Karpas-422 (cell line): ENCODE results near the gene DPM2. TPM values are rescaled to one million over a fixed set of nuclear protein-coding genes. Genes with fewer than 3 reads are reported as not detected.
A peak's percentile ranks its signal among the peaks of the same experiment; 100 is the strongest.

ENCODE experiments used
- DNase-seq: peaks from one replicate; pipeline ENCODE4 v3.0.0-alpha.2; 2015
- H2AFZ ChIP-seq: fragments of 200-600 bp; sonication (generic); 2 replicates; pipeline ENCODE4 v1.6.1; 2014; ENCODE audit warnings: antibody characterized with exemption, low read length, mixed read lengths
- H3K27ac ChIP-seq: fragments of 200-600 bp; sonication (generic); 2 replicates; pipeline ENCODE4 v1.5.1; 2014; ENCODE audit warnings: mild to moderate bottlenecking, low read length, moderate library complexity
- H3K27me3 ChIP-seq: fragments of 200-600 bp; sonication (generic); 2 replicates; pipeline ENCODE4 v1.6.1; 2014; ENCODE audit warnings: low read length, mixed read lengths
- H3K36me3 ChIP-seq: fragments of 200-600 bp; sonication (generic); 2 replicates; pipeline ENCODE4 v1.6.1; 2014; ENCODE audit warnings: low read length, mixed read lengths; ENCODE audit not compliant: insufficient read depth
- H3K4me1 ChIP-seq: fragments of 200-600 bp; sonication (generic); 2 replicates; pipeline ENCODE4 v1.6.1; 2014; ENCODE audit warnings: mild to moderate bottlenecking, low read length, mixed read lengths
- H3K4me2 ChIP-seq: fragments of 200-600 bp; sonication (generic); 2 replicates; pipeline ENCODE4 v1.6.1; 2014; ENCODE audit warnings: low read length, low read depth, mild to moderate bottlenecking; ENCODE audit not compliant: poor library complexity, severe bottlenecking
- H3K4me3 ChIP-seq: fragments of 200-600 bp; sonication (generic); 2 replicates; pipeline ENCODE4 v1.5.1; 2014; ENCODE audit warnings: mild to moderate bottlenecking, antibody characterized with exemption, low read length, mixed read lengths
- H3K79me2 ChIP-seq: fragments of 200-600 bp; sonication (generic); 2 replicates; pipeline ENCODE4 v1.6.1; 2014; ENCODE audit warnings: mild to moderate bottlenecking, low read length, mixed read lengths
- H3K9ac ChIP-seq: fragments of 200-600 bp; sonication (generic); 2 replicates; pipeline ENCODE4 v1.6.0; 2014; ENCODE audit warnings: low read length
- H3K9me2 ChIP-seq: fragments of 200-600 bp; sonication (generic), shearing (Covaris generic); replicated peaks from 2 replicates; pipeline ENCODE4 v1.6.0; 2014; ENCODE audit warnings: mild to moderate bottlenecking, low read length, moderate library complexity; ENCODE audit not compliant: insufficient read depth
- H3K9me3 ChIP-seq: fragments of 300-700, 200-600 bp; sonication (generic); 2 replicates; pipeline ENCODE4 v1.6.1; 2014; ENCODE audit warnings: low read length, mixed read lengths
- H4K20me1 ChIP-seq: fragments of 200-600 bp; sonication (generic); 2 replicates; pipeline ENCODE4 v1.6.1; 2014; ENCODE audit warnings: mild to moderate bottlenecking, antibody characterized with exemption, low read length, low read depth; ENCODE audit not compliant: insufficient read depth
- total RNA-seq: library from RNA; depleted of rRNA; stranded (reverse); fragments of >200 nt; shearing (Covaris generic); gene quantifications from 2 replicates; pipeline ENCODE4 v1.2.3, GENCODE V29; 2014; ENCODE audit warnings: low replicate concordance

The DPM2 gene
- total RNA-seq, 1 experiment from 2014 or later = 34.4 TPM

- H2AFZ ChIP-seq = no peak overlapping the region
- H3K9me3 ChIP-seq = no peaks in the 10 kb centered on the region
- H4K20me1 ChIP-seq = 0 out of 2 replicates have a peak, but pooled peaks cover 4% of the 10 kb centered on the region
- no peak overlapping the region for H3K4me2 ChIP-seq
- no peak overlapping the region for H3K9ac ChIP-seq
- no peaks in the 10 kb centered on the region for H3K27me3 ChIP-seq
- no peak overlapping the region for H3K4me3 ChIP-seq
- no peaks in the 10 kb centered on the region for H3K9me2 ChIP-seq
- peaks cover 31% of the 10 kb centered on the region for H3K4me1 ChIP-seq
- H3K27ac ChIP-seq = no peak overlapping the region
- DNase-seq = no peak
- no peaks in the 10 kb centered on the region for H3K79me2 ChIP-seq
- H3K36me3 ChIP-seq = no peaks in the 10 kb centered on the region
Observed at GRCh38 chr9:127945338-127945737, 7.7 kb upstream of the DPM2 start.

GRCh38 chr9:127944586-127945218, 7.0 kb upstream of the DPM2 start:
- H3K36me3 ChIP-seq = no peaks in the 10 kb centered on the region
- no peak overlapping the region for H2AFZ ChIP-seq
- 0 out of 2 replicates have a peak, but pooled peaks cover 4% of the 10 kb centered on the region for H4K20me1 ChIP-seq
- no peak overlapping the region for H3K9ac ChIP-seq
- H3K4me1 ChIP-seq = peaks cover 31% of the 10 kb centered on the region
- H3K9me2 ChIP-seq = no peaks in the 10 kb centered on the region
- no peaks in the 10 kb centered on the region for H3K9me3 ChIP-seq
- no peak overlapping the region for H3K4me3 ChIP-seq
- no peak for DNase-seq
- no peaks in the 10 kb centered on the region for H3K79me2 ChIP-seq
- no peak overlapping the region for H3K27ac ChIP-seq
- H3K27me3 ChIP-seq = no peaks in the 10 kb centered on the region
- no peak overlapping the region for H3K4me2 ChIP-seq

- Histone ChIP-seq H3K27me3 (no peaks in the 10 kb centered on the region), H3K4me1 (peaks cover 31% of the 10 kb centered on the region), H3K27ac (no peak overlapping the region), H4K20me1 (0 out of 2 replicates have a peak, but pooled peaks cover 4% of the 10 kb centered on the region), H3K79me2 (no peaks in the 10 kb centered on the region), H3K9ac (no peak overlapping the region), H3K4me3 (no peak overlapping the region), H3K4me2 (peak overlapping the region; percentile 29), H3K9me2 (no peaks in the 10 kb centered on the region), H2AFZ (no peak overlapping the region), H3K9me3 (no peaks in the 10 kb centered on the region), H3K36me3 (no peaks in the 10 kb centered on the region)
- peak; percentile 95 for DNase-seq
Observed at GRCh38 chr9:127943731-127944144, 6.1 kb upstream of the DPM2 start.

GRCh38 chr9:127943011-127943662, 5.5 kb upstream of the DPM2 start:
- Histone ChIP-seq H3K36me3 (no peaks in the 10 kb centered on the region), H3K9ac (0 out of 2 replicates have a peak overlapping the region, but pooled peaks have one; percentile 12), H2AFZ (no peak overlapping the region)

GRCh38 chr9:127942216-127943010, 4.8 kb upstream of the DPM2 start:
- no peaks in the 10 kb centered on the region for H3K9me3 ChIP-seq
- no peaks in the 10 kb centered on the region for H3K9me2 ChIP-seq
- no peaks in the 10 kb centered on the region for H3K36me3 ChIP-seq
- no peak overlapping the region for H3K4me2 ChIP-seq
- 0 out of 2 replicates have a peak, but pooled peaks cover 4% of the 10 kb centered on the region for H4K20me1 ChIP-seq
- DNase-seq = peak; percentile 88
- peaks cover 1% of the 10 kb centered on the region for H3K79me2 ChIP-seq
- no peaks in the 10 kb centered on the region for H3K27me3 ChIP-seq
- peaks cover 31% of the 10 kb centered on the region for H3K4me1 ChIP-seq
- H3K4me3 ChIP-seq = no peak overlapping the region
- no peak overlapping the region for H2AFZ ChIP-seq
- no peak overlapping the region for H3K27ac ChIP-seq
- no peak overlapping the region for H3K9ac ChIP-seq

More at GRCh38 chr9:127943011-127943662, 5.5 kb upstream of the DPM2 start:
- Histone ChIP-seq H3K4me1 (peaks cover 34% of the 10 kb centered on the region), H3K4me2 (no peak overlapping the region), H3K9me2 (no peaks in the 10 kb centered on the region), H3K4me3 (no peak overlapping the region), H3K27ac (no peak overlapping the region), H4K20me1 (0 out of 2 replicates have a peak, but pooled peaks cover 4% of the 10 kb centered on the region), H3K9me3 (no peaks in the 10 kb centered on the region), H3K27me3 (no peaks in the 10 kb centered on the region), H3K79me2 (no peaks in the 10 kb centered on the region)
- DNase-seq = no peak

- H3K4me1 ChIP-seq = peaks cover 28% of the 10 kb centered on the region
- H3K9ac ChIP-seq = no peak overlapping the region
- peaks cover 7% of the 10 kb centered on the region; the same call in 1 of the 2 replicates for H4K20me1 ChIP-seq
- DNase-seq = no peak
- H3K4me3 ChIP-seq = no peak overlapping the region
- no peaks in the 10 kb centered on the region for H3K9me3 ChIP-seq
- no peaks in the 10 kb centered on the region for H3K27me3 ChIP-seq
- no peaks in the 10 kb centered on the region for H3K9me2 ChIP-seq
- no peak overlapping the region for H3K4me2 ChIP-seq
- peaks cover 6% of the 10 kb centered on the region for H3K79me2 ChIP-seq
- H3K36me3 ChIP-seq = no peaks in the 10 kb centered on the region
- H3K27ac ChIP-seq = no peak overlapping the region
- no peak overlapping the region for H2AFZ ChIP-seq
Observed at GRCh38 chr9:127941961-127942215, 4.2 kb upstream of the DPM2 start.

GRCh38 chr9:127941062-127941960, 3.7 kb upstream of the DPM2 start:
- Histone ChIP-seq H4K20me1 (peaks cover 13% of the 10 kb centered on the region), H3K36me3 (peaks cover 2% of the 10 kb centered on the region; the same call in 1 of the 2 replicates), H3K4me2 (no peak overlapping the region), H3K9ac (no peak overlapping the region), H3K79me2 (peaks cover 12% of the 10 kb centered on the region), H3K4me3 (no peak overlapping the region), H3K27me3 (no peaks in the 10 kb centered on the region), H3K4me1 (peaks cover 28% of the 10 kb centered on the region), H3K9me3 (no peaks in the 10 kb centered on the region), H3K9me2 (no peaks in the 10 kb centered on the region), H2AFZ (no peak overlapping the region), H3K27ac (no peak overlapping the region)
- no peak for DNase-seq
